ENCODE results near the gene HECTD4. TPM values are rescaled to one million over a fixed set of nuclear protein-coding genes. Genes with fewer than 3 reads are reported as not detected.
A peak's percentile ranks its signal among the peaks of the same experiment; 100 is the strongest.
"Not testable (repeated sequence)": the region's sequence is repeated elsewhere in the genome, so short reads cannot be mapped to it uniquely, and the experiment has no call there.

The HECTD4 gene
- total RNA-seq, 1 experiment from 2014 or later, result 4.6 TPM

DNA sequence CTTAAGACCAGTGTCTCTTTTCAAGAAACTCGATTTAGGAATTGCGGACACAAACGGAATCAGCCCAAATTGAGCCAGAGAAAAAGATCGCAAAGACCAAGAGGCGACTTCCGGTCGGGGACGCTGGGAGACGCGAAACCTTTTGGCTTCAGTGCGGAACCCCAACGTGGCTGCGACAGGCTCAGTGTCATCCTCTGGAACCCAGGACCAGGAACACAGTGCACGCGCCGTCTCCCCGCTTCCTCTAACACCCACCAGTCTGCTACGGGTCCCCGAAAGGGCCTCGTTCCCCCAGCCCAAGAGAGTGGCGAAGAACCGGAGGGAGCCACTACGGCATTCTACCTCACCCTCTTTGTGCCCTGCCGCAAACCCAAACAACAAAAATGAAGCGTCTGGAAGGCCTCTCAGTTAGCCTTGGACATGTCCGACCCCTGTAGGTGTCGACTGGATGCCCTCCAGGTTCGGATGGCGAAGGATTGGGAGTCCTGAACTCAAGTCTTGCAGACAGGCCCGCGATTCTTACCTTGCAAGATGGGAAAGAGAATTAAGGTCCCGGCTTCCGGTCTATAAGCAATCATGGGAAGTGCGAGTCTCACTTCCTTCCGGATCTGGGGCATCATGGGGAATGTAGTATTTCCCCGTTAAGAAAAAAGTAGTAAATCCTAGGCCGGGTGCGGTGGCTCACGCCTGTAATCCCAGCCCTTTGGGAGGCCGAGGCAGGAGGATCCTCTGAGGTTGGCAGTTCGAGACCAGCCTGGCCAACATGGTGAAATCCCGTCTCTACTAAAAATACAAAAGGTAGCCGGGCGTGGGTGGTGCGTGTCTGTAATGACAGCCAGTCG lies 27.1 kb upstream of the HECTD4 start, which contains the start of gene RPL6:
RPL6 (minus strand) TSS at position 542 of the 842 bp plus-strand sequence. CDS start 949 bp downstream, outside the sequence.
- in situ Hi-C loops (cut with HindIII; ENCODE audit: low sequenced_read_pairs), result no loop called here

DNA sequence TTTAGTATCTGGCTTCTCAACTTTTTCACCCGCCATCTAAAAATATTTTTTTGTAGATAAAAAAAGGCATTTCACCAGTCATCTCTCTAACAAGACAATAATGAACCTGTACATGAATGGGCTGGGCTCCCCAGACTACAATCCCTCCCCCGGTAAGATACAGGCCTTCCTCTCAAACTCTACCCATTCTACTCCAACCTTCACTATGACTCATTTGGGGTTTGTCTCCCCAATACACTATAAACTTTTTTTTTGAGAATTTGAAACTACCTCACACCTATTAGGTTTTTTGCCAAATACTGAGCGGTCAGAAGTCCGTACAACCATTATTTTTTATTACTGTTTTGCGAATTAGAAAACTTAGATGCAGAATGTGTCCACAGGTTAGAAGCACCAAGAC lies 26.4 kb upstream of the HECTD4 start:
- in situ Hi-C loops (cut with HindIII; ENCODE audit: low sequenced_read_pairs), result no loop called here
- DNase-seq (ENCODE audit: low spot score), result no peak

More for the DNA sequence above, 27.1 kb upstream of the HECTD4 start, which contains the start of gene RPL6:
- DNase-seq (ENCODE audit: low spot score), result peak; percentile 97

DNA sequence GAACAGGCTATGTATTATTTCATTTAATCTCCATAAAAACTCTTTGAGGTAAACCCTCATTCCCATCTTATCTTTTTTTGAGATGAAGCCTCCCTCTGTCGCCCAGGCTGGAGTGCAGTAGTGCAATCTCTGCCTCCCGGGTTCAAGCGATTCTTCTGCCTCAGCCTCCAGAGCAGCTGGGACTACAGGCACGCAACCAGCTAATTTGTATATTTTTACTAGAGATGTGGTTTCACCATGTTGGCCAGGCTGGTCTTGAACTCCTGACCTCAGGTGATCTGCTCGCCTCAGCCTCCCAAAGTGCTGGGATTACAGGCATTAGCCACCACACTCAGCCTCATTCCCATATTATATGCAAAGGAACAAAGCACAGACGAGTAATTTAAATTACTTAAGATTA lies 25.5 kb upstream of the HECTD4 start:
- in situ Hi-C loops (cut with HindIII; ENCODE audit: low sequenced_read_pairs); DNase-seq (ENCODE audit: low spot score): not testable (repeated sequence)

DNA sequence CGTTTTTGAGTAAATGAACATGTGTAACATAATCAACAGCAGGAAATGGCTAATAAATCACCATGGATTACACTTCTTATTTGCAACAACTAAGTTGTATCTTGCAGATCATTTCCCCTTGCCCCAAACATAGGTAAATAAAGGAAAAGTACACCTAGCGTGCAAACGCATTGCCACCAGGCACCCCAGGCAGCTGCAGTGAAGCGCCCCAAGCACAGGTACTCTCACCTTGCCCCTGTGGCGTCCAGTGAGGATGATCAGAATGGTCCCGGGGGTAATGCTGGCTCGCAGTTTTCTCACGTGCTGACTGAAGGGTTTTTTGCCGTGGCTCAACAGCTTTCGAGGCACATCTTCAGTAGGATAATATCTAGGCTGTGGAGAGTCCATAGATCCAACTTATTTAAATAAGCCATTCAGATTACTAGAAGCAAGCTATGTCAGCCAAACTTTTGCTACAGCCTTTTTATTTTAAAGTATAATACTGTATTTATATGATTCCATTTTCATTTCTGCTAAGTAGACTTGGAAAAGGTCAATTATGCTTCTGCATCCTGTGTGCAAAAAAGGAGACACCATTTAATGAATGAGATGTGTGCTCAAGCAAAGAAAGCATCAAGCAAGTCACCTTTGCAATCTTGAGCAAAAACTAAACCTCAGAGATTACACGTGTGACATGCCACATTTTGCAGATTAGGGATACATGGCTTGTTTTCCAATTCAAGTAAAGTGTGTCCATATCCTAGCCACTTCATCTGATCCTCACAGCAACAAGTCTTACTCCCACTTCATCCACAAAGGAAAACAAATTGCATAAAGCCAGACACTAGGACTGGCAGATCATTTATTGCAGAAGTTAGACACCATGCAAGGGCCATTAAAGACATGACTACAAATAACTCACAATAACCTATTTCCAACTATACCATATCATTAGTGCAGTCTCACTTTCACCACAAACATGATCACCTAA lies 24.6 kb upstream of the HECTD4 start:
- in situ Hi-C loops (cut with HindIII; ENCODE audit: low sequenced_read_pairs), result no loop called here

DNA sequence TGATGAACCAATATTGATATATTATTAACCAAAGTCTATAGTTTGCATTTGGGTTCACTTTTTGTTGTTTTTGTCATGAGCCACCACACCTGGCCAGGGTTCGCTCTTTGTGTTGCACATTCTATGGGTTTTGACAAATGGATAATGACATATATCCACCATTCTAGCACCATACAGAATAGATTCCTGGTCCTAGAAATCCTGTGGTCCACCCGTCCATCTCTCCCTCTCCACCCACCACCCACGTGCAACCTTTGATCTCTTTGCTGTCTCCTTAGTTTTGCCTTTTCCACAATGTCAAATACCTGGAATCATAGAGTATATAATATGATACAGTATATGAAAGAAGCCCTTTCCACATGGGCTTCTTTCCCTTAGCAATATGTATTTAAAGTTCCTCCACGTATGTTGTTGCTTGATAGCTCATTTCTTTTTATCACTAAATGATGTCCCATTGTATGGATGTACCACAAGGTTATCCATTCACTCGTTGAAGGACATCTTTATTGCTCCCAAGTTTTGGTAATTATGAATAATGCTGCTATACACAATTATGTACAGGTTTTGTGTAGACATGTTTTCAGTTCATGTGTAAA lies 19.8 kb upstream of the HECTD4 start:
- in situ Hi-C loops (cut with HindIII; ENCODE audit: low sequenced_read_pairs), result no loop called here

More for the DNA sequence above, 24.6 kb upstream of the HECTD4 start:
- no peak for DNase-seq (ENCODE audit: low spot score)

DNA sequence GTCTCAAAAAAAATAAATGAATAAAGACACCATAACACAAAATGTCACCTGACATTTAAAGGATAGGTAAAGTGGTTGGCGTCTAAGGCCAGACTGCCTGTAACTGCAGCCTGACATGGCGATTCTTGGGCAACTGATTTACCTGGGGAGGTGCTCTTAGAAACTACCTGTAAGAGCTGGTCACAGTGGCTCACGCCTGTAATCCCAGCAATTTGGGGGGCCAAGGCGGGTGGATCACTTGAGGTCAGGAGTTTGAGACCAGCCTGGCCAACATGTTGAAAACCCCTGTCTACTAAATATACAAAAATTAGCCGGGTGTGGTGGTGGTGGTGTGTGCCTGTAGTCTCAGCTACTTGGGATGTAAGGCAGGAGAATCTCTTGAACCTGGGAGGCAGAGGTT lies 18.8 kb upstream of the HECTD4 start:
- in situ Hi-C loops (cut with HindIII; ENCODE audit: low sequenced_read_pairs), result no loop called here
- no peak for DNase-seq (ENCODE audit: low spot score)

More for the DNA sequence above, 19.8 kb upstream of the HECTD4 start:
- no peak for DNase-seq (ENCODE audit: low spot score)

DNA sequence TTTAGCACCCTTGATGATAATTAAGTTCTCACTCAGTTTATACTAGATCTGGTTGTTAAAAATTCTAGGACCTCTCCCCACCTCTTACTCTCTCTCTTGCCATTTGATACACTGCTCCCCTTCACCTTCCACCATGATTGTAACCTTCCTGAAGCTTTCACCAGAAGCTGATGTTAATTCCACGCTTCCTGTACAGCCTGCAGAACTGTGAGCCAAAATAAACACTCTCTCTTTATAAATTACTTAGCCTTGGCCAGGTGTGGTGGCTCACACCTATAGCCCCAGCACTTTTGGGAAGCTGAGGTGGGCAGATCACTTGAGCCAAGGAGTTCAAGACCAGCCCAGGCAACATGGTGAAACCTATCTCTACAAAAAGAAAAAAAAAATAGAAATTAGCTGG lies 11.1 kb upstream of the HECTD4 start:
- DNase-seq (ENCODE audit: low spot score), result no peak
- in situ Hi-C loops (cut with HindIII; ENCODE audit: low sequenced_read_pairs), result loop anchor here (10.0 kb wide), 1 partner anchor 199 kb away; no protein-coding TSS in a partner anchor

DNA sequence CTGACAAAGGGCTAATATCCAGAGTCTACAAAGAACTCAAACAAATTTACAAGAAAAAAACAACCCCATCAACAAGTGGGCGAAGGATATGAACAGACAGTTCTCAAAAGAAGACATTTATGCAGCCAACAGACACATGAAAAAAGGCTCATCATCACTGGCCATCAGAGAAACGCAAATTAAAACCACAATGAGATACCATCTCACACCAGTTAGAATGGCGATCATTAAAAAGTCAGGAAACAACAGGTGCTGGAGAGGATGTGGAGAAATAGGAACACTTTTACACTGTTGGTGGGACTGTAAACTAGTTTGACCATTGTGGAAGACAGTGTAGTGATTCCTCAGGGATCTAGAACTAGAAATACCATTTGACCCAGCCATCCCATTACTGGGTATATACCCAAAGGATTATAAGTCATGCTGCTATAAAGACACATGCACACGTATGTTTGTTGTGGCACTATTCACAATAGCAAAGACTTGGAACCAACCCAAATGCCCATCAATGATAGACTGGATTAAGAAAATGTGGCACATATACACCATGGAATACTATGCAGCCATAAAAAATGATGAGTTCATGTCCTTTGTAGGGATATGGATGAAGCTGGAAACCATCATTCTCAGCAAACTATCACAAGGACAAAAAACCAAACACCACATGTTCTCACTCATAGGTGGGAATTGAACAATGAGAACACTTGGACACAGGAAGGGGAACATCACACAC lies 7.9 kb upstream of the HECTD4 start:
- in situ Hi-C loops (cut with HindIII; ENCODE audit: low sequenced_read_pairs), result loop anchor here (10.0 kb wide), 1 partner anchor 195 kb away; no protein-coding TSS in a partner anchor

DNA sequence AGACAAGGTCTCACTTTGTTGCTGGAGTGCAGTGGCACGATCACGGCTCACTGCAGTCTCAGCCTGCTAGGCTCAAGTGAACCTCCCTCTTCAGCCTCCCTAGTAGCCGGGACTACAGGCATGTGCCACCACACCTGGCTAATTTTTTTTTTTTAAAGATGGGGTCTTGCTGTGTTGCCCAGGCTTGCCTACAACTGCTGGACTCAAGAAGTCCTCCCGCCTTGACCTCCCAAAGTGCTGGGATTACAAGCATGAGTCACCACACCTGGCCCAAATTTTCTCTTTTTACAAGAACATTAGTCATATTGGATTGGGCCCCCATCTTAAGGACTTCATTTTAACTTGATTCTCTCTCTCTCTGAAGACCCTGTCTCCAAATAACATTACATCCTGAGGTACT lies 7.0 kb upstream of the HECTD4 start:
- in situ Hi-C loops (cut with HindIII; ENCODE audit: low sequenced_read_pairs), result no loop called here

More for the DNA sequence above, 7.9 kb upstream of the HECTD4 start:
- not testable (repeated sequence) for DNase-seq (ENCODE audit: low spot score)

DNA sequence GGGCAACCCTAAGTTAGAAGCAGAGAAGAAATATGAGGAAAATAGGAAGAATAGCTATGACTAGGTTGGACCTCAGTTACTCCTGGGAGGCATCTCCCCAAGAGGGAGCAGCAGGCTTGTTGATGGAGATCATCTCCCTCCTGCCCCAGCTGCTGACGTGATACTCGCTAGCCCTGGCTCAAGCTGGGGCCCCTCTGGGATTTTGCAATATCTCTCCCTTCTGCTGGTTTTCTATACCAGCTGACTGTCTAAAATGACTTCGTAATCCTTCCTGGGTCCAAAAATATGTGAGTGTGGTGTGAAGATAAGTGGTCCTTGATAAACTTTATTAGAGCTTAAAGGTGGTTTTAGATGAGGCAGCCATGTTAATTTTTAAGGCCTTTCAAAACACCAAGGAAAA lies 4.5 kb upstream of the HECTD4 start:
- in situ Hi-C loops (cut with HindIII; ENCODE audit: low sequenced_read_pairs), result no loop called here

More for the DNA sequence above, 7.0 kb upstream of the HECTD4 start:
- DNase-seq (ENCODE audit: low spot score), result no peak

DNA sequence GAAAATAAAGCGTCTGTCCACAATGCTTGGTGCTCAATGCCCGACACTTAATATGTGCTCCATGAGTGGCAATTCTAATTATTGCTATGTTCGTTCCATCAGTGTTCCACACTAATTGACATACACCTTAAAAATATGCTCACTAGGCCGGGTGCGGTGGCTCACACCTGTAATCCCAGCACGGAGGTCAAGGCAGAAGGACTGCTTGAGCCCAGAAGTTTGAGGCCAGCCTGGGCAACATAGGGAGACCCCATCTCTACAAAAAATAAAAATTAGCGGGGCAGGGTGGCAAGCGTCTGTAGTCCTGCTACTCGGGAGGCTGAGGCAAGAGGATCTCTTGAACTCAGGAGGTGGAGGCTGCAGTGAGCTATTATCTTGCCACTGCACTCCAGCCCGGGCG lies 635 bp upstream of the HECTD4 start:
- in situ Hi-C loops (cut with HindIII; ENCODE audit: low sequenced_read_pairs), result no loop called here
- no peak for DNase-seq (ENCODE audit: low spot score)

More for the DNA sequence above, 4.5 kb upstream of the HECTD4 start:
- DNase-seq (ENCODE audit: low spot score), result no peak

DNA sequence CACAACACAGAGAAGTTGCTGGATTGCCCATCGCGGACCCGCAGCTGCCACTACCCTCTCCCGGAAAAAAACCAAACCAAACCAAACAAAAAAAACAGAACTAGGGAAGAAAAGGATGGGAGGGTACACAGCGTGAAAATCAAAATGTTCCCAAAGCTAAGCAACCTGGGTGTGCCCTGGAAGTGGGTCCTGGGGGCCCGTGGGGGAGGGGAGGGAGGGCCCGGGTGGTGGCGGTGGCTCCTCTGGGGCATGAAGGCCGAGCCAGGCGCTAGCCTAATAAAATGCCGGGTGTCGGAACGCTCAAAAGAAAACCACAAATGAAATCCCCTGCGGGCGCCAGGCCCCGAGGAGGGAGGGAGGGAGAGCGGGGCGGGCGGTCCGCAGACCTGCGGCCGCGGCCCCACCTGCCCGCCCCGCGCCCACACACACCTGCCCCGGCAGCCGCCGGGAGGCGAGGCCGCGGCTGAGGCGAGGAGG lies 787 bp downstream of the HECTD4 start:
- DNase-seq (ENCODE audit: low spot score), result no peak
- in situ Hi-C loops (cut with HindIII; ENCODE audit: low sequenced_read_pairs), result no loop called here

DNA sequence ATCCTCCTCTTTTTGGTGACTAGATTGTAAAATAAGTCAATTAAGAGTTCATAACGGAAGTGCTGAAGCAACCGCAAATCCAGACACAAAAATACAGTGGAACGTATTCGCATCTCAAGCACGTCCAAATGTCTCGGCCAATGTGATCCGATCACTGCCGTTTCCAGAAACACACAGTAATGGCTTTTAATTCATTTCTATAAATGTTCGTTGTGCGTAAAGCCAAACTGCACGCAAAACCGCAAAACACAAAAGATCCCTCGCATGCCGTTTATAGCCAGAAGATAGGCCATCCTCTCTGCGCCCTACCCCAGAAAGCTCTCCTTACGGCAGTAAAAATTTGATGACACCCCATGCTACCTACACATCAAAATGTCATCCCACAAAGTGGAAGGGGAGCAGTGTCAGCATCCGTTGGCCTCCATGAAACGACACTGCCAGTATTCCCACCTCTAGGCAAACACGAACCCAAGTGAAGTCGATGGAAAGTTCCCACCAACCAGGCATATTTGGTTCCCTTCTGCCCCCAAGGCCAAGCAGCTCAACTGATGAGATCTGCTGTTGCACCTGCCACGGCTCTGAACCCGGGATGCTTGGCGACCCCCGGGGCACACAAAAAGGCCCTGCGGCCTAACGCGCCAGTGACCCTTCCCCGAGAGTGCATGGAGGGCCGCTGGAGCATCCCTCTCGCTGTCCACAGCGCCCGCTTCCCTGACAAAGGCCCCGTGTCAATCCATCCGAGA lies 1.4 kb downstream of the HECTD4 start:
- peak; percentile 51 for DNase-seq (ENCODE audit: low spot score)
- in situ Hi-C loops (cut with HindIII; ENCODE audit: low sequenced_read_pairs), result no loop called here

DNA sequence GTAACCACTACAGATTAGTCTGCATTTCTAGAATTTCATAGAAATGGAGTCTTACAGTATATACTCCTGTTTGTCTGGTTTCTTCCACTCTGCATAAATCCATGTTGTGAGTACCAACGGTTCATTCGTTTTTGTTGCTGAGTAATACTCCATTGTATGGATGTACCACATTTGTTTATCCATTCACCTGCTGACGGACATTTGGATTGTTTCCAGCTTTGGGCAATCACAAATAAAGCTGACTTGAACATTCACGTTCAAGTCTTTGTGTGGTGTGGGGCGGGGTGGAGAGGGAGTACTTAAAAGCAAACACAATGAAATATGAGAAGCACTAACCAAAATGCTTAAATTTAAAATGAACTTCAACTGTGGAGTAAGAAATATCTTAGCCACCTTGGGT lies 7.1 kb downstream of the HECTD4 start:
- in situ Hi-C loops (cut with HindIII; ENCODE audit: low sequenced_read_pairs), result no loop called here
- DNase-seq (ENCODE audit: low spot score), result no peak

DNA sequence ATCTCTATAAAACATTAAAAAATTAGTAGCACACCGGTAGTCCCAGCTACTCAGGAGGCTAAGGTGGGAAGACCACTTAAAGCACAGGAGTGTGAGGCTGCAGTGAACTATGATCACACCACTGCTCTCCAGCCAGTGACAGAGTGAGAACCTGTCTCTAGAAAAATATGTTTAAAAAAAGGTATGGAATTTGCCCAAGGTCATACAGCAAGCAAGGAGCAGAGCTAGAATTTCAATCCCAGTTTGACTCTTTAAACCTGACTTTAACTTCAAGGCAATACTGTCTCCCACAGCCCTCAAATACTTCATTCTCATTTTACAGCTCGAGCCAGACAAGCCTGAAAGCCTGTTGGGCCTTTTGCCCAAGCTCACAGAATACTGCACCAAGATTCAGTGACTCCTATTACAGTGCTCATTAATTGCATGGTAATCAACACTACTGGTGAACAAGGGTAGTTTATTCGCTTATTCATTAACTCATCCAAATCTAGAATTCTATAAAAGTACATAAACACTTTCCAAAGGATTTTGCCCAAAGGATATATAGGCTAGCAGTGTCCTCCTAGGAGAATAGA lies 8.0 kb downstream of the HECTD4 start:
- DNase-seq (ENCODE audit: low spot score), result no peak
- in situ Hi-C loops (cut with HindIII; ENCODE audit: low sequenced_read_pairs), result no loop called here

DNA sequence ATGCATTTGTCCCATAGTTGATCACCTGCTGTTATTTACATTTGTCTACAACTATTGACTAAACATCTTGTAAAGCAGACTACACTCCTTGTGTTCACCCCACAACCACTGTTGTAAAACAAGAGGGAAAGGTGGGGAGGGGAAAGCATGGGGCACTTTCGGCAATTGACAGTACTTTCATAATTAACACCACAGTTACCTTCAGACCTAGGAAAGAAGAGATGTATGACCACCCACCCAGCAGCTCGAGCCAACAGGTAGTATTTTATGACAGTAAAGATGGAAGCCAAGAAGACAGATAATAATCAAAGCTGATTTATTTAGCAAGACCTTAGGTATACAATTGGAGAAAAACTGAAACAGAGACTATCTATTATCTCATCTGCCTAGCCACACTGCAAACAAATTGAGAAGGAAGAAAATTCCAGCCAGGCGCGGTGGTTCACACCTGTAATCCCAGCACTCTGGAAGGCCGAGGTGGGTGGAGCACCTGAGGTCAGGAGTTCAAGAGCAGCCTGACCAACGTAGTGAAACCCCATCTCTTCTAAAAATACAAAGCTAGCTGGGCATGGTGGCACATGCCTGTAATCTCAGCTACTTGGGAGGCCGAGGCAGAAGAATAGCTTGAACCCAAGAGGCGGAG lies 11.2 kb downstream of the HECTD4 start:
- no peak for DNase-seq (ENCODE audit: low spot score)
- in situ Hi-C loops (cut with HindIII; ENCODE audit: low sequenced_read_pairs), result no loop called here

DNA sequence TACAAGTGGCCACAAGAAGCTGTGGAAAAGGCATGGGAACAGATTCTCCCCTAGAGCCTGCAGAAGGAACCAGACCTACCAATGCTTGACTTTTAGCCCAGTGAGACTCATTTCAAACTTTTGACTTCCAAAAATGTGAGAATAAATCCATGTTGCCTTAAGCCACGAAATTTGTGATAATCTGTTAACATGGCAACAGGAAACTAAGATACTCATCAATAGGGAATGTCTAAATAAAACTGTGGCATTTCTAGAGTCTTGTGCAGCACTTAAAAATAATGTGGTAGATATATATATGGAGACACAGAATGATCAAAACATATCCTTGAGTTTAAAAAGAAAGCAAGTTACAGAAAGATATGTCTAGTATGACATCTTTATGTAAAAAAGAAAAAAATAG lies 12.0 kb downstream of the HECTD4 start:
- in situ Hi-C loops (cut with HindIII; ENCODE audit: low sequenced_read_pairs), result no loop called here
- peak; percentile 46 for DNase-seq (ENCODE audit: low spot score)

All from G401 (cell line).